OCI-LY3 (cell line): ENCODE data around the gene SERAC1.

Experiments used
- CTCF ChIP-seq: fragments of 200-600, 300-600 bp; sonication (generic); IDR thresholded peaks from 2 replicates; pipeline ENCODE4 v1.5.1; 2014; ENCODE audit warnings: antibody characterized with exemption, low read length, low read depth
- EZH2phosphoT487 ChIP-seq: fragments of 200-600 bp; shearing (Covaris generic); IDR thresholded peaks from 2 replicates; pipeline ENCODE4 v1.6.1; 2018; ENCODE audit warnings: antibody characterized with exemption, mixed run types, low read depth

- no peak for TF ChIP-seq CTCF
- TF ChIP-seq EZH2phosphoT487: no peak
Observed at GRCh38 chr6:158191761-158192160, 23.7 kb upstream of the SERAC1 start.
